Fibroblast of skin of right quadriceps (primary cell): ENCODE measurements around the gene CCDC187.
"Not testable (repeated sequence)": the region's sequence is repeated elsewhere in the genome, so short reads cannot be mapped to it uniquely, and the experiment has no call there.

Source experiments
- DNase-seq: peaks from one replicate; pipeline ENCODE4 v3.0.0-alpha.2; 2013

CCDC187 gene

GRCh38 chr9:136326761-136327303 lies 22.9 kb upstream of the CCDC187 start:
- no peak for DNase-seq

GRCh38 chr9:136326061-136326760 lies 22.3 kb upstream of the CCDC187 start:
- peak; percentile 79 for DNase-seq

GRCh38 chr9:136325358-136325757 lies 21.5 kb upstream of the CCDC187 start:
- DNase-seq = no peak

- no peak for DNase-seq
These were observed 20.8 kb upstream of the CCDC187 start for GRCh38 chr9:136324501-136325300.

GRCh38 chr9:136323371-136323789 lies 19.5 kb upstream of the CCDC187 start:
- DNase-seq = no peak

GRCh38 chr9:136322756-136323330 lies 18.9 kb upstream of the CCDC187 start:
- no peak for DNase-seq

- DNase-seq = no peak
These were observed 17.7 kb upstream of the CCDC187 start for GRCh38 chr9:136321561-136321960.

GRCh38 chr9:136320972-136321371 lies 17.1 kb upstream of the CCDC187 start:
- DNase-seq = not testable (repeated sequence)

- DNase-seq = not testable (repeated sequence)
These were observed 16.1 kb upstream of the CCDC187 start for GRCh38 chr9:136319955-136320354.

GRCh38 chr9:136319244-136319643 lies 15.3 kb upstream of the CCDC187 start:
- DNase-seq = not testable (repeated sequence)

- DNase-seq = no peak
These were observed 14.9 kb upstream of the CCDC187 start for GRCh38 chr9:136318776-136319241.

GRCh38 chr9:136318111-136318775 lies 14.3 kb upstream of the CCDC187 start:
- no peak for DNase-seq

GRCh38 chr9:136317695-136318094 lies 13.8 kb upstream of the CCDC187 start:
- no peak for DNase-seq

- no peak for DNase-seq
These were observed 13.2 kb upstream of the CCDC187 start for GRCh38 chr9:136316896-136317676.

GRCh38 chr9:136316271-136316751 lies 12.4 kb upstream of the CCDC187 start:
- DNase-seq = no peak

GRCh38 chr9:136314944-136315343 lies 11.1 kb upstream of the CCDC187 start:
- DNase-seq = no peak

GRCh38 chr9:136314056-136314416 lies 10.1 kb upstream of the CCDC187 start:
- no peak for DNase-seq

GRCh38 chr9:136313111-136314055 lies 9.5 kb upstream of the CCDC187 start:
- no peak for DNase-seq

- DNase-seq = peak; percentile 42
These were observed 8.5 kb upstream of the CCDC187 start for GRCh38 chr9:136312436-136312835.

- no peak for DNase-seq
These were observed 8.1 kb upstream of the CCDC187 start for GRCh38 chr9:136312009-136312375.
